ENCODE data around the gene AP1M1.

- TF ChIP-seq POLR2A (IDR thresholded peaks at IDR 0.05), result no peak
- TF ChIP-seq, protein P1, sequence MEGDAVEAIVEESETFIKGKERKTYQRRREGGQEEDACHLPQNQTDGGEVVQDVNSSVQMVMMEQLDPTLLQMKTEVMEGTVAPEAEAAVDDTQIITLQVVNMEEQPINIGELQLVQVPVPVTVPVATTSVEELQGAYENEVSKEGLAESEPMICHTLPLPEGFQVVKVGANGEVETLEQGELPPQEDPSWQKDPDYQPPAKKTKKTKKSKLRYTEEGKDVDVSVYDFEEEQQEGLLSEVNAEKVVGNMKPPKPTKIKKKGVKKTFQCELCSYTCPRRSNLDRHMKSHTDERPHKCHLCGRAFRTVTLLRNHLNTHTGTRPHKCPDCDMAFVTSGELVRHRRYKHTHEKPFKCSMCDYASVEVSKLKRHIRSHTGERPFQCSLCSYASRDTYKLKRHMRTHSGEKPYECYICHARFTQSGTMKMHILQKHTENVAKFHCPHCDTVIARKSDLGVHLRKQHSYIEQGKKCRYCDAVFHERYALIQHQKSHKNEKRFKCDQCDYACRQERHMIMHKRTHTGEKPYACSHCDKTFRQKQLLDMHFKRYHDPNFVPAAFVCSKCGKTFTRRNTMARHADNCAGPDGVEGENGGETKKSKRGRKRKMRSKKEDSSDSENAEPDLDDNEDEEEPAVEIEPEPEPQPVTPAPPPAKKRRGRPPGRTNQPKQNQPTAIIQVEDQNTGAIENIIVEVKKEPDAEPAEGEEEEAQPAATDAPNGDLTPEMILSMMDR (IDR thresholded peaks at IDR 0.05), result no peak
These were observed 52.2 kb downstream of the AP1M1 start for GRCh38 chr19:16249826-16250404.
